WTC11 (cell line): Measurements from ENCODE around the gene UBASH3A. TPM values are rescaled to one million over a fixed set of nuclear protein-coding genes. Genes with fewer than 3 reads are reported as not detected.

Experiments used
- ATAC-seq: fragments of 200-7000 bp; cut with Tn5 transposase; 2 replicates; pipeline ENCODE4 v1.10.0; 2021; ENCODE audit warnings: mild to moderate bottlenecking, moderate library complexity
- CTCF ChIA-PET: fragments of 300-600 bp; sonication (Branson Sonifier 250); formaldehyde crosslinking; loops from one replicate; lab custom pipeline; 2021; ENCODE audit warnings: antibody characterized with exemption; lab: Charles Lee
- POLR2A ChIA-PET: fragments of 350-600 bp; sonication (Branson Sonifier 250); formaldehyde crosslinking; loops from one replicate; lab custom pipeline; 2021; ENCODE audit warnings: antibody characterized with exemption; lab: Charles Lee
- DNase-seq: peaks from one replicate; pipeline ENCODE4 v3.0.0; 2021; ENCODE audit warnings: low spot score
- H3K27ac Mint-ChIP-seq: 2 replicates; pipeline ENCODE4 v1.8.0; 2021; ENCODE audit warnings: mixed read lengths
- H3K27me3 Mint-ChIP-seq: 2 replicates; pipeline ENCODE4 v1.8.0; 2021; ENCODE audit warnings: low read depth, mild to moderate bottlenecking, moderate library complexity, mixed read lengths
- H3K36me3 Mint-ChIP-seq: 2 replicates; pipeline ENCODE4 v1.8.0; 2021; ENCODE audit warnings: mixed read lengths
- H3K4me1 Mint-ChIP-seq: 2 replicates; pipeline ENCODE4 v1.8.0; 2022; ENCODE audit warnings: mixed read lengths
- H3K4me3 Mint-ChIP-seq: 2 replicates; pipeline ENCODE4 v1.8.0; 2021; ENCODE audit warnings: mild to moderate bottlenecking, moderate library complexity, mixed read lengths
- H3K9me3 Mint-ChIP-seq: 2 replicates; pipeline ENCODE4 v1.8.0; 2021; ENCODE audit warnings: mixed read lengths
- FOXP1 ChIP-seq: sonication (generic); formaldehyde crosslinking; IDR thresholded peaks from 2 replicates; pipeline ENCODE4 v1.8.0; 2022; ENCODE audit warnings: missing genetic modification reagents, mild to moderate bottlenecking, moderate library complexity, borderline replicate concordance
- GABPB1 ChIP-seq: sonication (generic); formaldehyde crosslinking; IDR thresholded peaks from 2 replicates; pipeline ENCODE4 v1.8.1; 2023; ENCODE audit warnings: mild to moderate bottlenecking, missing genetic modification reagents
- IRF2 ChIP-seq: sonication (generic); formaldehyde crosslinking; IDR thresholded peaks from 2 replicates; pipeline ENCODE4 v1.8.0; 2022; ENCODE audit warnings: low read depth, missing genetic modification reagents, borderline replicate concordance
- KAT7 ChIP-seq: sonication (generic); formaldehyde crosslinking; IDR thresholded peaks from 2 replicates; pipeline ENCODE4 v1.8.1; 2023; ENCODE audit warnings: missing genetic modification reagents, mild to moderate bottlenecking, borderline replicate concordance
- MXD4 ChIP-seq: fragments of 250-450 bp; sonication (Bioruptor Pico); IDR thresholded peaks from 2 replicates; pipeline ENCODE4 v1.8.0; 2021; ENCODE audit warnings: mild to moderate bottlenecking, moderate library complexity, borderline replicate concordance
- NFYB ChIP-seq: sonication (generic); formaldehyde crosslinking; conservative IDR thresholded peaks from 2 replicates; pipeline ENCODE4 v1.8.0; 2022; ENCODE audit warnings: low read depth, missing genetic modification reagents
- RORB ChIP-seq: fragments of 250-450 bp; sonication (Bioruptor Pico); IDR thresholded peaks from 2 replicates; pipeline ENCODE4 v1.9.0; 2021; ENCODE audit warnings: mild to moderate bottlenecking
- SMAD3 ChIP-seq: sonication (generic); formaldehyde crosslinking; IDR thresholded peaks from 2 replicates; pipeline ENCODE4 v1.8.0; 2022; ENCODE audit warnings: missing genetic modification reagents, mild to moderate bottlenecking, borderline replicate concordance
- TEAD4 ChIP-seq: sonication (generic); formaldehyde crosslinking; IDR thresholded peaks from 2 replicates; pipeline ENCODE4 v1.8.0; 2022; ENCODE audit warnings: mild to moderate bottlenecking, missing genetic modification reagents
- ZBTB21 ChIP-seq: sonication (generic); formaldehyde crosslinking; IDR thresholded peaks from 2 replicates; pipeline ENCODE4 v1.8.1; 2023; ENCODE audit warnings: mild to moderate bottlenecking, missing genetic modification reagents, borderline replicate concordance
- ZNF263 ChIP-seq: sonication (generic); formaldehyde crosslinking; IDR thresholded peaks from 2 replicates; pipeline ENCODE4 v1.8.1; 2022; ENCODE audit warnings: low read depth, mild to moderate bottlenecking, moderate library complexity, missing genetic modification reagents
- total RNA-seq: library from RNA; stranded (reverse); gene quantifications from 3 replicates; pipeline ENCODE4 v1.2.3, GENCODE V29; 2021
- TF ChIP-seq, protein P1 (sequence below): sonication (generic); formaldehyde crosslinking; IDR thresholded peaks from 2 replicates; pipeline ENCODE4 v1.8.1; 2022; ENCODE audit warnings: missing genetic modification reagents, borderline replicate concordance
- TF ChIP-seq, protein P2 (sequence below): fragments of 250-450 bp; sonication (Bioruptor Pico); IDR thresholded peaks from 2 replicates; pipeline ENCODE4 v1.9.0; 2021; ENCODE audit warnings: moderate library complexity, mild to moderate bottlenecking, inconsistent platforms, borderline replicate concordance
- TF ChIP-seq, protein P3 (sequence below): fragments of 250-450 bp; sonication (Bioruptor Pico); conservative IDR thresholded peaks from 2 replicates; pipeline ENCODE4 v1.9.0; 2021; ENCODE audit warnings: mild to moderate bottlenecking
- TF ChIP-seq, protein P4 (sequence below): sonication (generic); formaldehyde crosslinking; IDR thresholded peaks from 2 replicates; pipeline ENCODE4 v1.8.0; 2022; ENCODE audit warnings: mild to moderate bottlenecking, missing genetic modification reagents
- TF ChIP-seq, protein P5 (sequence below): fragments of 200-600 bp; IDR thresholded peaks from 2 replicates; pipeline ENCODE4 v1.8.0; 2022; ENCODE audit warnings: antibody characterized with exemption

Gene UBASH3A
- total RNA-seq, 1 experiment from 2014 or later: not detected

DNA sequence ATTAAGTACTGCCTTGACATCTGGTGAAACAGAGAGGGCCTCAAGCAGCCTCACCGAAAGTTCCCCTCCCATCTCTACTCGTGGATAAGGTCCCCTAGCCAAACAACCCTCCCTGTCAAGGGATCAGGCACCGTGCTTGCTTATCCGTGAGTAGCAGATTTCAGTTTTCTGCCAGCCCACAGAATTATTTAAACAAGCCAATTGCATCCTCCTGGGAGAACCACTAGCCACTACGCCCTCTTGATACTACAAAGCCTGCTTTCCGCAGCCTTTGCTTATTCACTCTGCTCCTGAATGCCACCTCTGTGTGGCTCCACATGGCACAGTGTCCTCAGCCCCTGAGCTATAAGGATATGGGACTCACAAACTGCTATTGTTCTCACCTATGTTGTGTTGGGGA lies 47.1 kb upstream of the UBASH3A start:
- POLR2A ChIA-PET: no interaction called here
- CTCF ChIA-PET: interaction anchor here (2.0 kb wide), 1 partner anchor 18 kb away, joined by 4 read pairs; no protein-coding TSS in a partner anchor
- H3K4me3 Mint-ChIP-seq: no peak overlapping the region
- DNase-seq (no peak), ATAC-seq (no peak)
- no peaks in the 10 kb centered on the region for H3K4me1 Mint-ChIP-seq
- peaks cover 41% of the 10 kb centered on the region for H3K9me3 Mint-ChIP-seq
- TF ChIP-seq, protein P1, sequence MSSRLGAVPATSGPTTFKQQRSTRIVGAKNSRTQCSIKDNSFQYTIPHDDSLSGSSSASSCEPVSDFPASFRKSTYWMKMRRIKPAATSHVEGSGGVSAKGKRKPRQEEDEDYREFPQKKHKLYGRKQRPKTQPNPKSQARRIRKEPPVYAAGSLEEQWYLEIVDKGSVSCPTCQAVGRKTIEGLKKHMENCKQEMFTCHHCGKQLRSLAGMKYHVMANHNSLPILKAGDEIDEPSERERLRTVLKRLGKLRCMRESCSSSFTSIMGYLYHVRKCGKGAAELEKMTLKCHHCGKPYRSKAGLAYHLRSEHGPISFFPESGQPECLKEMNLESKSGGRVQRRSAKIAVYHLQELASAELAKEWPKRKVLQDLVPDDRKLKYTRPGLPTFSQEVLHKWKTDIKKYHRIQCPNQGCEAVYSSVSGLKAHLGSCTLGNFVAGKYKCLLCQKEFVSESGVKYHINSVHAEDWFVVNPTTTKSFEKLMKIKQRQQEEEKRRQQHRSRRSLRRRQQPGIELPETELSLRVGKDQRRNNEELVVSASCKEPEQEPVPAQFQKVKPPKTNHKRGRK (CRISPR knock-in tag): no peak
- TF ChIP-seq NFYB (CRISPR knock-in tag) (no peak), FOXP1 (CRISPR knock-in tag) (no peak)
- H3K27ac Mint-ChIP-seq: no peak overlapping the region
- peaks cover 12% of the 10 kb centered on the region for H3K36me3 Mint-ChIP-seq
- no peaks in the 10 kb centered on the region; the same call in 1 of the 2 replicates for H3K27me3 Mint-ChIP-seq

DNA sequence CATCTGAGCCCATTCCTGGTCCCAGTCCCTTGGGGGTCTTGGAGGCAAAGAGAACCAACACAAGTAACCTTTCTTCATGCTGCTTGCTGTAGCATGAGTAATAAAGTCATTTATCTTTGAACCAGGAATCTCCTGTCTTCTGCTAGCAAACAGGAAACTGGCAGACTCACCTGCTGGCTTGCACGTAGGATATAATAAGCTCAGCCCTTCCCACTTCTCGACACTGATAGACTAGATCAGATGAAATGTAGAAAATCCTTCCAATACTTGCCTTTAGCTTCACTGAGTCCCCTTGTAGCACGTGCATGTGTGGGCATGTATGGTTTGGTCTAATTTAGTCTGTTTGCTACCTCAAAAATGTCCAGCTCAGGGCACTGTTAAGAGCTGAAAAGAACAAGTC lies 46.4 kb upstream of the UBASH3A start:
- ATAC-seq (no peak), DNase-seq (no peak)
- peaks cover 41% of the 10 kb centered on the region for H3K9me3 Mint-ChIP-seq
- CTCF ChIA-PET: interaction anchor here (1.0 to 2.0 kb wide), 3 partner anchors 19 to 48 kb away, joined by 4 read pairs; no protein-coding TSS in a partner anchor
- H3K27me3 Mint-ChIP-seq: no peaks in the 10 kb centered on the region; the same call in 1 of the 2 replicates
- TF ChIP-seq SMAD3 (no peak), ZNF263 (CRISPR knock-in tag) (no peak), IRF2 (CRISPR knock-in tag) (no peak)
- TF ChIP-seq, protein P2, sequence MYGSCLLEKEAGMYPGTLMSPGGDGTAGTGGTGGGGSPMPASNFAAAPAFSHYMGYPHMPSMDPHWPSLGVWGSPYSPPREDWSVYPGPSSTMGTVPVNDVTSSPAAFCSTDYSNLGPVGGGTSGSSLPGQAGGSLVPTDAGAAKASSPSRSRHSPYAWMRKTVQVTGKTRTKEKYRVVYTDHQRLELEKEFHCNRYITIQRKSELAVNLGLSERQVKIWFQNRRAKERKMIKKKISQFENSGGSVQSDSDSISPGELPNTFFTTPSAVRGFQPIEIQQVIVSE: no peak
- TF ChIP-seq, protein P3, sequence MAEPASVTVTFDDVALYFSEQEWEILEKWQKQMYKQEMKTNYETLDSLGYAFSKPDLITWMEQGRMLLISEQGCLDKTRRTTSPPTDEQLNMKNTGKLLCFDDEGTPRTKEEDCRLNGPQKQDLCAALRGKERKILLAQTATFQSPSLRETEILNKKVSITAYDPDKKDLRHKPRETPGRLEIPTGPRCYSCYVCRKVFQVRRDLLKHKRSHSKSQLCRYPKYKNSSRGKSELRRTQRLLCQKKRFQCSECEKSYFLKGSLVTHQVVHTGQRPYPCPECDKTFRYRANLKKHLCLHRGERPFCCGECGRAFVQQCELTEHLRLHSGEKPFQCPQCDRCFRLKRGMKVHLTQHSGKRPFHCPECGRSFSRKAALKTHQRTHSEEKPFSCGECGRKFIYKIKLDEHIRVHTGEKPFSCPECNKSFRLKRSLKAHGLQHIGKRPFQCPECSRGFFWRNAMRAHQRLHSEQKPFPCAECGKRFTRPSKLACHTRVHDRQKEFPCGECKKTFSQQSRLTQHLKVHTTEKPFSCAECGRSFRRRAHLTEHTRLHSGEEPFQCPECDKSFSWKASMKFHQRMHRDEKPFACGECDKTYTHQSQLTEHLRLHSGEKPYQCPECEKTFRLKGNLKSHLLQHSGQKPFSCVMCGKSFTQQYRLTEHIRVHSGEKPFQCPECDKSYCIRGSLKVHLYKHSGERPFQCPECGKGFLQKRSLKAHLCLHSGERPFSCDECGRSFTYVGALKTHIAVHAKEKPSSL: no peak
- POLR2A ChIA-PET: no interaction called here
- peaks cover 12% of the 10 kb centered on the region for H3K36me3 Mint-ChIP-seq
- H3K4me3 Mint-ChIP-seq: no peak overlapping the region
- H3K27ac Mint-ChIP-seq: no peak overlapping the region
- no peaks in the 10 kb centered on the region for H3K4me1 Mint-ChIP-seq

DNA sequence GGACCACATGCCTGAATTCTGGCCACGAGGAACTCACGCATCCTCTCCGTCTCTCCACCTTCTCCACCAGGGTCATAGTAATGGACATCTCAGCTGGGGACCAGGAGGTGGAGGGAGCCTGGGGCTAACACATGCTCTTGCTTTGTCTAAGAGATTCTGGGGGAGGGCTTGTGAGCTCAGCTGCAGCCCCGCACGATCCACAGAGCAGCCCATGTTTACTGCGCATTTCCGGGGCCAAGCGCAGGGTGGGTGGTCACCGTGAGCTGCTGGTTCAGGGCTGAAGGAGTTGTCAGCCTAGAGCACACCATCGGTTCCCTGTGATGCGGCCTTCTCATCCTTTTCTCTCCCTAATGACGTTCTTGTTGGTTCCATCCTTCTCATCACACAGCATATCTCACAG lies 45.4 kb upstream of the UBASH3A start:
- Mint-ChIP-seq H3K4me1 (no peaks in the 10 kb centered on the region), H3K9me3 (peaks cover 41% of the 10 kb centered on the region), H3K27me3 (no peaks in the 10 kb centered on the region; the same call in 1 of the 2 replicates), H3K36me3 (peaks cover 12% of the 10 kb centered on the region), H3K4me3 (no peak overlapping the region), H3K27ac (no peak overlapping the region)
- CTCF ChIA-PET: interaction anchor here (1.0 to 2.0 kb wide), 3 partner anchors 20 to 49 kb away, joined by 4 read pairs; no protein-coding TSS in a partner anchor
- ATAC-seq (no peak), DNase-seq (no peak)
- TF ChIP-seq MXD4 (CRISPR knock-in tag) (no peak), ZBTB21 (no peak), GABPB1 (CRISPR knock-in tag) (no peak), RORB (no peak), KAT7 (CRISPR knock-in tag) (no peak), TEAD4 (CRISPR knock-in tag) (no peak)
- TF ChIP-seq, protein P4, sequence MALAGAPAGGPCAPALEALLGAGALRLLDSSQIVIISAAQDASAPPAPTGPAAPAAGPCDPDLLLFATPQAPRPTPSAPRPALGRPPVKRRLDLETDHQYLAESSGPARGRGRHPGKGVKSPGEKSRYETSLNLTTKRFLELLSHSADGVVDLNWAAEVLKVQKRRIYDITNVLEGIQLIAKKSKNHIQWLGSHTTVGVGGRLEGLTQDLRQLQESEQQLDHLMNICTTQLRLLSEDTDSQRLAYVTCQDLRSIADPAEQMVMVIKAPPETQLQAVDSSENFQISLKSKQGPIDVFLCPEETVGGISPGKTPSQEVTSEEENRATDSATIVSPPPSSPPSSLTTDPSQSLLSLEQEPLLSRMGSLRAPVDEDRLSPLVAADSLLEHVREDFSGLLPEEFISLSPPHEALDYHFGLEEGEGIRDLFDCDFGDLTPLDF (CRISPR knock-in tag): no peak
- TF ChIP-seq, protein P5, sequence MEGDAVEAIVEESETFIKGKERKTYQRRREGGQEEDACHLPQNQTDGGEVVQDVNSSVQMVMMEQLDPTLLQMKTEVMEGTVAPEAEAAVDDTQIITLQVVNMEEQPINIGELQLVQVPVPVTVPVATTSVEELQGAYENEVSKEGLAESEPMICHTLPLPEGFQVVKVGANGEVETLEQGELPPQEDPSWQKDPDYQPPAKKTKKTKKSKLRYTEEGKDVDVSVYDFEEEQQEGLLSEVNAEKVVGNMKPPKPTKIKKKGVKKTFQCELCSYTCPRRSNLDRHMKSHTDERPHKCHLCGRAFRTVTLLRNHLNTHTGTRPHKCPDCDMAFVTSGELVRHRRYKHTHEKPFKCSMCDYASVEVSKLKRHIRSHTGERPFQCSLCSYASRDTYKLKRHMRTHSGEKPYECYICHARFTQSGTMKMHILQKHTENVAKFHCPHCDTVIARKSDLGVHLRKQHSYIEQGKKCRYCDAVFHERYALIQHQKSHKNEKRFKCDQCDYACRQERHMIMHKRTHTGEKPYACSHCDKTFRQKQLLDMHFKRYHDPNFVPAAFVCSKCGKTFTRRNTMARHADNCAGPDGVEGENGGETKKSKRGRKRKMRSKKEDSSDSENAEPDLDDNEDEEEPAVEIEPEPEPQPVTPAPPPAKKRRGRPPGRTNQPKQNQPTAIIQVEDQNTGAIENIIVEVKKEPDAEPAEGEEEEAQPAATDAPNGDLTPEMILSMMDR: no peak
- POLR2A ChIA-PET: no interaction called here
